A673 (cell line): ENCODE data around the gene OR1I1.

ENCODE experiments used
- CTCF ChIP-seq: fragments of 300-800, 200-600 bp; sonication (generic); conservative IDR thresholded peaks from 2 replicates; pipeline ENCODE4 v1.5.1; 2017; ENCODE audit warnings: low read depth, mild to moderate bottlenecking, antibody characterized with exemption, low read length, moderate library complexity, mixed read lengths
- EZH2 ChIP-seq: fragments of 200-600 bp; sonication (generic); IDR thresholded peaks from 2 replicates; pipeline ENCODE4 v1.6.1; 2017; ENCODE audit warnings: borderline replicate concordance, low read depth, mild to moderate bottlenecking, mixed read lengths, antibody characterized with exemption, low read length; ENCODE audit not compliant: poor library complexity, severe bottlenecking

- TF ChIP-seq CTCF (no peak), EZH2 (no peak)
Observed at GRCh38 chr19:15109768-15110417, 27.9 kb downstream of the OR1I1 start.
